GM06990 (cell line): ENCODE results near the gene PFN3.

Experiments used
- DNase-seq: peaks from one replicate; pipeline ENCODE4 v3.0.0-alpha.2; 2011; ENCODE audit not compliant: insufficient read length; ENCODE audit errors: extremely low read depth
- H3K27me3 ChIP-seq: replicated peaks from 2 replicates; pipeline ENCODE4 v1.6.0; 2011; ENCODE audit warnings: low read length; ENCODE audit not compliant: control insufficient read depth, insufficient read depth
- H3K36me3 ChIP-seq: 2 replicates; pipeline ENCODE4 v1.5.1; 2011; ENCODE audit warnings: low read length; ENCODE audit not compliant: control insufficient read depth, insufficient read depth
- H3K4me3 ChIP-seq: replicated peaks from 2 replicates; pipeline ENCODE4 v1.5.1; 2011; ENCODE audit warnings: low read depth, mild to moderate bottlenecking, control low read depth, low read length
- TF ChIP-seq, protein P1 (sequence below): IDR thresholded peaks from 2 replicates; pipeline ENCODE4 v1.5.1; 2011; ENCODE audit warnings: low read length, control low read depth, mild to moderate bottlenecking, inconsistent platforms; ENCODE audit not compliant: insufficient read depth, poor library complexity, severe bottlenecking

Gene PFN3

DNA sequence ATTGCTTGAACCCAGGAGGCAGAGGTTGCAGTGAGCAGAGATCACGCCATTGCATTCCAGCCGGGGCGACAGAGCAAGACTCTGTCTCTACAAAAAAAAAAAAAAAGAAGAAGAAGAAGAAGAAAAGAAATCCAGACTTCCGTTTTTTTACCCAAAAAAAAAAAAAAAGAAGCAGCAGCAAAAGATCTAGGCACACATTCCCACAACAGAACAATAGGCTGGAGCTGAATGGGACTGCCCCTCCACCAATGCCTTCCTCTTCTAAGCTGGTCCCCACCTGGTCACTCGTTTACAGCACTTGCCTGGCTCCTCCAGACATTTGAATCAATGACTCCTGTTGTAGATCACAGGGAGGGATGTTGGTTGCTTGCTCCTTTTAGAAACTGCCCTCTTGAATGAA is 47.4 kb downstream of the PFN3 start:
- TF ChIP-seq, protein P1, sequence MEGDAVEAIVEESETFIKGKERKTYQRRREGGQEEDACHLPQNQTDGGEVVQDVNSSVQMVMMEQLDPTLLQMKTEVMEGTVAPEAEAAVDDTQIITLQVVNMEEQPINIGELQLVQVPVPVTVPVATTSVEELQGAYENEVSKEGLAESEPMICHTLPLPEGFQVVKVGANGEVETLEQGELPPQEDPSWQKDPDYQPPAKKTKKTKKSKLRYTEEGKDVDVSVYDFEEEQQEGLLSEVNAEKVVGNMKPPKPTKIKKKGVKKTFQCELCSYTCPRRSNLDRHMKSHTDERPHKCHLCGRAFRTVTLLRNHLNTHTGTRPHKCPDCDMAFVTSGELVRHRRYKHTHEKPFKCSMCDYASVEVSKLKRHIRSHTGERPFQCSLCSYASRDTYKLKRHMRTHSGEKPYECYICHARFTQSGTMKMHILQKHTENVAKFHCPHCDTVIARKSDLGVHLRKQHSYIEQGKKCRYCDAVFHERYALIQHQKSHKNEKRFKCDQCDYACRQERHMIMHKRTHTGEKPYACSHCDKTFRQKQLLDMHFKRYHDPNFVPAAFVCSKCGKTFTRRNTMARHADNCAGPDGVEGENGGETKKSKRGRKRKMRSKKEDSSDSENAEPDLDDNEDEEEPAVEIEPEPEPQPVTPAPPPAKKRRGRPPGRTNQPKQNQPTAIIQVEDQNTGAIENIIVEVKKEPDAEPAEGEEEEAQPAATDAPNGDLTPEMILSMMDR: no peak
- Histone ChIP-seq H3K36me3 (peaks cover 6% of the 10 kb centered on the region), H3K4me3 (no peak overlapping the region), H3K27me3 (no peaks in the 10 kb centered on the region)
- no peak for DNase-seq

DNA sequence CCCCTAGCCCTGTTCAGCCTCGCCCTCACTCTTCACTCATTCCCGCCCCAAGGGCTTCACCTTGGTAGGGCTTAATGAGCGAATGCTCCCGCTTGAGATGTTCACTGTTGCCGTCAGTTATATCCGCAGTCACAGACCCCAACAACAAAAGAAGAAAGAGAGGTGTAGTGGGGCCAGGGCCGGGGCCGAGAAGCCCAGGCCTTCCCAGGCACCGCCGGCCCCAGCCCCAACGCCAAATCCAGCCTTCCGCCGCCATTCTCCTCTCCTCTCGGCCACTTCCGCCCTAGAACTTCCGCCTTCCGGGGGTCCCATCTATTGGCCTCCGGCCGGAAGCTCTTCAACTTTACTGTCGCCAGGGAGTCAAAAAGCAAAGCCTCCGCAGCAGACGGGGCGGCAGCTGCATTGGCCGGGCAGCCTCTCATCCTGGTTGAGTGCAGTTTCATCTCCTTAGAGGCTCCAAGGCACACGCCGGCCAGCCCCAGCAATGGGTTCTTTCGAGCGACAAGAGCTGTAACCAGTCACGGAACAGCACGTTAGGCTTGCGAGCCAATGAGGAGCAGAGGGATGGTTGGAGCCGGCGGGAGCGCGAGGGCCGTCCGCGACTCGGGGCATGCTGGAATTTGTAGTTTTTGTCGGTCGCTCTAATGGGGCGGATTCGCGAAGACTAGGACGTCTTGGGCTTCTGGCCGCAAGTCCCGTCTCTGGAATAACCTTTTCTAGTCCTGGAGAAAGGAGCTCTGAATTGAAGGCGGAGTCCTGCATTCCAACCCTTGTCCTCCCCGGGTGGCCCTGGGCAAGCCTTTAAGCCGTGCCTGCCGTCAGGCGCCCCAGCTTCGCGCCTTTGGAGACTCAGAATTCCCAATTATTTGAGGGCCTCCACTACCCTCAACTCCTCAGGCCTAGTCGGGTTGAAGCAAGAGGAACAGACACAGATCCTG is 48.8 kb downstream of the PFN3 start, which contains the start of gene LMAN2:
Gene LMAN2, minus strand, starts transcription at position 277 of the 938 bp plus-strand sequence. Its CDS starts 21 bp downstream, at position 256.
- H3K36me3 ChIP-seq: peaks cover 11% of the 10 kb centered on the region
- DNase-seq: peak; percentile 96
- H3K4me3 ChIP-seq: peak within 1 kb of the TSS; percentile 81
- H3K27me3 ChIP-seq: no peaks in the 10 kb centered on the region
- TF ChIP-seq, protein P1: no peak

DNA sequence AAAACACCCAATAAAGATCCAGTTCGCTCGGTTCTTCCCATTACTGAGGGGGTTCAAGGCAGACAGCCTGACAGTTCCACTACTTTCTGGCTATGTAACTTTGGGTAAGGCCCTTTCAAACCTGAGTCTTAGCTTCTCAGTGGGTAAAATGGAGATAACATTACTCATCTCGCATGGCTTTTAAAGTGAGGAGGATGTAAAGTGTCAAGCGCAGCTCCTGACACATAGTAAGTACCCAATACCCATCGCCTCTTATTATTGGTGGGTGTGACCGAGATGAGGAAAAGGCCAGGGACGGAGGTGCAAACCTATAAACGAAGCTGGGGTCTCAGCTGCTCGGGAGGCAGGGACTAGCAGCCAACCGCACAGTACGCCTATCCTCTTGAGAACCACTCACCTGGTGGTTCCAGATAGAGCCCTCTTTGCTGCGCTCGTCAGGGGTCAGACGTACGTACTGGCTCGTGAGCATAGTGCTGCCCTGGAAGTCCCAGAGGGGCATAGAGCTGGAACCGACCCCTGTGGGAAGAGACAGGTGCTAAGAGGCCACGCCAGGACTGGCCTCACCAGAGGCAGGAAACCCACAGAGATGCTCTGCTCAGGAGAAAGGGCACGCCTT is 49.6 kb downstream of the PFN3 start:
- TF ChIP-seq, protein P1: no peak
- no peaks in the 10 kb centered on the region for H3K27me3 ChIP-seq
- no peak for DNase-seq
- peaks cover 11% of the 10 kb centered on the region for H3K36me3 ChIP-seq
- peak overlapping the region; percentile 81 for H3K4me3 ChIP-seq
